ENCODE measurements around the gene NAA38. TPM values are rescaled to one million over a fixed set of nuclear protein-coding genes. Genes with fewer than 3 reads are reported as not detected.

The NAA38 gene
- total RNA-seq, 2 donors from 2014 or later, result 77.1 to 85.0 TPM

- TF ChIP-seq, protein P1, sequence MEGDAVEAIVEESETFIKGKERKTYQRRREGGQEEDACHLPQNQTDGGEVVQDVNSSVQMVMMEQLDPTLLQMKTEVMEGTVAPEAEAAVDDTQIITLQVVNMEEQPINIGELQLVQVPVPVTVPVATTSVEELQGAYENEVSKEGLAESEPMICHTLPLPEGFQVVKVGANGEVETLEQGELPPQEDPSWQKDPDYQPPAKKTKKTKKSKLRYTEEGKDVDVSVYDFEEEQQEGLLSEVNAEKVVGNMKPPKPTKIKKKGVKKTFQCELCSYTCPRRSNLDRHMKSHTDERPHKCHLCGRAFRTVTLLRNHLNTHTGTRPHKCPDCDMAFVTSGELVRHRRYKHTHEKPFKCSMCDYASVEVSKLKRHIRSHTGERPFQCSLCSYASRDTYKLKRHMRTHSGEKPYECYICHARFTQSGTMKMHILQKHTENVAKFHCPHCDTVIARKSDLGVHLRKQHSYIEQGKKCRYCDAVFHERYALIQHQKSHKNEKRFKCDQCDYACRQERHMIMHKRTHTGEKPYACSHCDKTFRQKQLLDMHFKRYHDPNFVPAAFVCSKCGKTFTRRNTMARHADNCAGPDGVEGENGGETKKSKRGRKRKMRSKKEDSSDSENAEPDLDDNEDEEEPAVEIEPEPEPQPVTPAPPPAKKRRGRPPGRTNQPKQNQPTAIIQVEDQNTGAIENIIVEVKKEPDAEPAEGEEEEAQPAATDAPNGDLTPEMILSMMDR (IDR thresholded peaks at IDR 0.05), result no peak
- Histone ChIP-seq H3K4me3 (no peak overlapping the region), H3K4me1 (peaks cover 0 to 42% of the 10 kb centered on the region in 2 donors)
Measured at GRCh38 chr17:7859028-7859427, 1.7 kb upstream of the NAA38 start.

GRCh38 chr17:7858522-7858810 lies 1.1 kb upstream of the NAA38 start:
- Histone ChIP-seq H3K4me1 (peaks cover 0 to 42% of the 10 kb centered on the region in 2 donors), H3K4me3 (peak overlapping the region; percentile 62 to 64), H3K36me3 (peaks cover 5% of the 10 kb centered on the region), H3K27me3 (no peaks in the 10 kb centered on the region), H3K27ac (peak overlapping the region; percentile 90 to 98), H3K9me3 (no peaks in the 10 kb centered on the region)
- no peak for DNase-seq (ENCODE audit: low spot score)
- TF ChIP-seq, protein P1 (IDR thresholded peaks at IDR 0.05), result peak in 1 of 2 donors; percentile 58

More at GRCh38 chr17:7859028-7859427, 1.7 kb upstream of the NAA38 start:
- no peaks in the 10 kb centered on the region for H3K9me3 ChIP-seq
- peak overlapping the region in 1 of 2 donors; percentile 90 for H3K27ac ChIP-seq
- no peaks in the 10 kb centered on the region for H3K27me3 ChIP-seq
- no peak for DNase-seq (ENCODE audit: low spot score)
- no peaks in the 10 kb centered on the region for H3K36me3 ChIP-seq

DNA sequence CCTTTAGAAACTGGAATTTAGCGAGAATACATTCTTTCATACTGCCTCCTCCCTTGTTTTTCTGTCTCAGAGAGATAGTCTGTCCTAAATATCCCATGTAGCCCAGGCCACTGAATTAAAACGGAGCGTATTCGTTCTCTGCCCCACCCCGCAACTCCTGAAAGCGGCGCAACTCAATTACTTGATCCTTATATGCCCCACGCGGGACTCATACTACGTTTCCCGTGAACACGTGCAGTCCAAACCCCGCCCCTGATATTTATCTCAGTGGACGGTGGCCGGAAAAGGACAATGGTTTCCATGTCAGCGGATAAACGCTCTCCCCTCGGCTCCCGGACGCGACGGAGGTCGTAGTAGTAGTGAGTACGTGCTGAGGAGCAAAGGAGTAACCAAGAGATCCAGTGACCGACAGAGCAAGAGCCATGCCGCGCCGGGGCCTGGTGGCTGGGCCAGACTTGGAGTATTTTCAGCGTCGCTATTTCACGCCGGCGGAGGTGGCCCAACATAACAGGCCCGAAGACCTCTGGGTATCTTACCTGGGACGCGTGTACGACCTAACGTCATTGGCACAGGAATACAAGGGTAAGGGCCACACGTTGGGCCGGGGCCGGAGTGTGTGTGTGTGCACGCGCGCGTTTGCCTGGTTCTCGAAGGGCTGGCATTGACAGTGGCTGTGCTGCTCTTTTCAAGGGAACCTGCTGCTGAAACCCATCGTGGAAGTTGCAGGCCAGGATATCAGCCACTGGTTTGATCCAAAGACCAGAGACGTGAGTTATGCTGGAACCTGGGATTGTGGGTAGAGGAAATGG lies 558 bp upstream of the NAA38 start, which contains the start of gene CYB5D1:
CYB5D1 (plus strand) TSS at position 291 of the 809 bp plus-strand sequence; CDS start at position 423, 132 bp downstream.
- Histone ChIP-seq H3K4me3 (peak within 1 kb of the TSS; percentile 62 to 64), H3K27ac (peak within 1 kb of the TSS; percentile 90 to 98), H3K4me1 (peaks cover 0 to 42% of the 10 kb centered on the region in 2 donors), H3K27me3 (no peaks in the 10 kb centered on the region), H3K9me3 (no peaks in the 10 kb centered on the region), H3K36me3 (peaks cover 10% of the 10 kb centered on the region)
- peak; percentile 97 for DNase-seq (ENCODE audit: low spot score)
- TF ChIP-seq, protein P1 (IDR thresholded peaks at IDR 0.05), result no peak

- H3K27ac ChIP-seq, result peak overlapping the region; percentile 90 to 98
- DNase-seq (ENCODE audit: low spot score), result no peak
- H3K4me1 ChIP-seq, result peaks cover 0 to 51% of the 10 kb centered on the region in 2 donors
- H3K36me3 ChIP-seq, result peaks cover 23% of the 10 kb centered on the region
- no peaks in the 10 kb centered on the region for H3K27me3 ChIP-seq
- TF ChIP-seq, protein P1 (IDR thresholded peaks at IDR 0.05), result no peak
- H3K4me3 ChIP-seq, result peak overlapping the region; percentile 62 to 64
- H3K9me3 ChIP-seq, result no peaks in the 10 kb centered on the region
Measured at GRCh38 chr17:7856011-7856810, 1.1 kb downstream of the NAA38 start.

DNA sequence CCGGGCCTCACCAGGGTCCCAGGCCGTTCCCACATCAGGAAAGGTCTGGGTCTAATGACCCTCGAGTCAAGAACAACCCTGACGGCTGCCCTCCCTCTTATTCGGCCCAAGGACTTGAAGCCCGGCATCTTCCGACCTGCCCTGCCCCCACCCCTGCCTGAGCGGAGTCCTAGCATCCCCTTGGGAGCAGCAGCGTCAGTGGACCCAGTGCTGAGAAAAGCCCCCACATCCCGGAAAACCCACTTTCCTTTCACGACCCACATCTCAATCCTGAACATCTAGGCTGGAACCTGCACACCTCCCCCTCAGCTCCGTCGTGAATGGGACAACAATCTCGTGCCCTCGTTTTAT lies 1.7 kb downstream of the NAA38 start:
- TF ChIP-seq, protein P1 (IDR thresholded peaks at IDR 0.05), result no peak
- H3K9me3 ChIP-seq, result no peaks in the 10 kb centered on the region
- no peaks in the 10 kb centered on the region for H3K27me3 ChIP-seq
- DNase-seq (ENCODE audit: low spot score), result no peak
- peak overlapping the region; percentile 62 to 64 for H3K4me3 ChIP-seq
- H3K4me1 ChIP-seq, result peaks cover 0 to 51% of the 10 kb centered on the region in 2 donors
- peaks cover 29% of the 10 kb centered on the region for H3K36me3 ChIP-seq
- H3K27ac ChIP-seq, result peak overlapping the region; percentile 90 to 98
